ENCODE results near the gene ADGRB2.
A peak's percentile ranks its signal among the peaks of the same experiment; 100 is the strongest.

Gene ADGRB2

GRCh38 chr1:31768407-31768907 lies 4.3 kb upstream of the ADGRB2 start:
- Histone ChIP-seq H3K4me1 (ENCODE audit: control insufficient read depth, insufficient read depth, low read length) (no peaks in the 10 kb centered on the region; the same call in 1 of the 2 replicates), H3K36me3 (ENCODE audit: control insufficient read depth in 2 of 2, insufficient read depth in 1 of 2, low read length in 2 of 2) (no peaks in the 10 kb centered on the region), H3K27ac (ENCODE audit: extremely low read depth, low read depth, low read length) (no peak overlapping the region), H3K9me3 (ENCODE audit: control insufficient read depth, insufficient read depth, low read depth, low read length) (no peaks in the 10 kb centered on the region), H3K4me3 (ENCODE audit: low read depth, low read length) (no peak overlapping the region)
- ChIA-PET POLR2A (no interaction called here), CTCF (interaction anchor here (0.6 to 1.7 kb wide), 4 partner anchors 10 to 66 kb away, joined by 3 to 4 read pairs (median 4); no protein-coding TSS in a partner anchor)
- TF ChIP-seq KLF1 (tag by site-specific recombination; IDR thresholded peaks at IDR 0.05) (peak; percentile 74), ZNF239 (tag by site-specific recombination; IDR thresholded peaks at IDR 0.05) (no peak)

DNA sequence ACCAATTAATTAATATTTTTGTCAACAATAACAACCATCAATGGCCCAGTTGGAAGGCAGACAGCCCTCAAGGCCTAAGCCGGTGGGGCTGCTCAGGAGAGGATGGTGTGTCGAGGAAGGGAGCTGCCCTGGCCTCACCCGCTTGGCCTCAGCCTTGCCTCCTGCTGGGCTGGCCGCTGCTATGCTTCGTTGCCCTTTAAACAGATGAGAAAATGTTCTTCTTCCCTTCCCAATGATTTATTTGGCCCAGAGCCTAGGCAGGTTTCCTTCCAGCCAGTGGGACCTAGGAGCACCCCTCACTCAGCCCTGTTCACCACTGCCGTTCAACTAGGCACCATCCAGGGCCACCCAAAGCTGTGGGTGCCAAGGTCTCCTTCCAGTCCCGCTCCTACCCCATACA lies 3.1 kb upstream of the ADGRB2 start:
- Histone ChIP-seq H3K27ac (ENCODE audit: extremely low read depth, low read depth, low read length) (no peak overlapping the region), H3K36me3 (ENCODE audit: control insufficient read depth in 2 of 2, insufficient read depth in 1 of 2, low read length in 2 of 2) (no peaks in the 10 kb centered on the region), H3K4me1 (ENCODE audit: control insufficient read depth, insufficient read depth, low read length) (no peaks in the 10 kb centered on the region; the same call in 1 of the 2 replicates), H3K9me3 (ENCODE audit: control insufficient read depth, insufficient read depth, low read depth, low read length) (no peaks in the 10 kb centered on the region), H3K4me3 (ENCODE audit: low read depth, low read length) (no peak overlapping the region)
- POLR2A ChIA-PET, result interaction anchor here (1.3 kb wide), 1 partner anchor 23 kb away, joined by 3 read pairs; no protein-coding TSS in a partner anchor
- TF ChIP-seq ZNF501 (tag by site-specific recombination; IDR thresholded peaks at IDR 0.05) (no peak), ZNF521 (tag by site-specific recombination; IDR thresholded peaks at IDR 0.05) (no peak), ZEB2 (tag by site-specific recombination; IDR thresholded peaks at IDR 0.05) (no peak), ZNF48 (tag by site-specific recombination; IDR thresholded peaks at IDR 0.05) (no peak), HOXC10 (CRISPR knock-in tag; IDR thresholded peaks at IDR 0.05) (no peak), ZFP69B (tag by site-specific recombination; IDR thresholded peaks at IDR 0.05) (0 out of 2 replicates have a peak, but pooled peaks have one; percentile 36), ZNF514 (tag by site-specific recombination; IDR thresholded peaks at IDR 0.05) (no peak), ZXDB (tag by site-specific recombination; IDR thresholded peaks at IDR 0.05) (no peak), ZNF624 (tag by site-specific recombination; IDR thresholded peaks at IDR 0.05) (no peak), BCL11A (tag by site-specific recombination; IDR thresholded peaks at IDR 0.05; ENCODE audit: low read depth) (no peak), SALL2 (tag by site-specific recombination; IDR thresholded peaks at IDR 0.05; ENCODE audit: borderline replicate concordance) (no peak), KLF16 (tag by site-specific recombination; IDR thresholded peaks at IDR 0.05) (no peak), ZBTB8A (tag by site-specific recombination; IDR thresholded peaks at IDR 0.05) (0 out of 2 replicates have a peak, but pooled peaks have one; percentile 4), KLF1 (tag by site-specific recombination; IDR thresholded peaks at IDR 0.05) (no peak; the same call in 1 of the 2 replicates), ZNF266 (tag by site-specific recombination; IDR thresholded peaks at IDR 0.05; ENCODE audit: low read depth) (no peak), ZSCAN5A (tag by site-specific recombination; IDR thresholded peaks at IDR 0.05) (no peak), ZNF830 (tag by site-specific recombination; IDR thresholded peaks at IDR 0.05; ENCODE audit: low read depth) (no peak), TRIM28 (IDR thresholded peaks at IDR 0.05; ENCODE audit: borderline replicate concordance, low read length) (no peak), ZNF404 (tag by site-specific recombination; IDR thresholded peaks at IDR 0.05) (no peak)
- TF ChIP-seq, protein P1, sequence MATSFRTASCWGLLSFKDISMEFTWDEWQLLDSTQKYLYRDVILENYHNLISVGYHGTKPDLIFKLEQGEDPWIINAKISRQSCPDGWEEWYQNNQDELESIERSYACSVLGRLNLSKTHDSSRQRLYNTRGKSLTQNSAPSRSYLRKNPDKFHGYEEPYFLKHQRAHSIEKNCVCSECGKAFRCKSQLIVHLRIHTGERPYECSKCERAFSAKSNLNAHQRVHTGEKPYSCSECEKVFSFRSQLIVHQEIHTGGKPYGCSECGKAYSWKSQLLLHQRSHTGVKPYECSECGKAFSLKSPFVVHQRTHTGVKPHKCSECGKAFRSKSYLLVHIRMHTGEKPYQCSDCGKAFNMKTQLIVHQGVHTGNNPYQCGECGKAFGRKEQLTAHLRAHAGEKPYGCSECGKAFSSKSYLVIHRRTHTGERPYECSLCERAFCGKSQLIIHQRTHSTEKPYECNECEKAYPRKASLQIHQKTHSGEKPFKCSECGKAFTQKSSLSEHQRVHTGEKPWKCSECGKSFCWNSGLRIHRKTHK (tag by site-specific recombination; IDR thresholded peaks at IDR 0.05), result no peak
- TF ChIP-seq, protein P2, sequence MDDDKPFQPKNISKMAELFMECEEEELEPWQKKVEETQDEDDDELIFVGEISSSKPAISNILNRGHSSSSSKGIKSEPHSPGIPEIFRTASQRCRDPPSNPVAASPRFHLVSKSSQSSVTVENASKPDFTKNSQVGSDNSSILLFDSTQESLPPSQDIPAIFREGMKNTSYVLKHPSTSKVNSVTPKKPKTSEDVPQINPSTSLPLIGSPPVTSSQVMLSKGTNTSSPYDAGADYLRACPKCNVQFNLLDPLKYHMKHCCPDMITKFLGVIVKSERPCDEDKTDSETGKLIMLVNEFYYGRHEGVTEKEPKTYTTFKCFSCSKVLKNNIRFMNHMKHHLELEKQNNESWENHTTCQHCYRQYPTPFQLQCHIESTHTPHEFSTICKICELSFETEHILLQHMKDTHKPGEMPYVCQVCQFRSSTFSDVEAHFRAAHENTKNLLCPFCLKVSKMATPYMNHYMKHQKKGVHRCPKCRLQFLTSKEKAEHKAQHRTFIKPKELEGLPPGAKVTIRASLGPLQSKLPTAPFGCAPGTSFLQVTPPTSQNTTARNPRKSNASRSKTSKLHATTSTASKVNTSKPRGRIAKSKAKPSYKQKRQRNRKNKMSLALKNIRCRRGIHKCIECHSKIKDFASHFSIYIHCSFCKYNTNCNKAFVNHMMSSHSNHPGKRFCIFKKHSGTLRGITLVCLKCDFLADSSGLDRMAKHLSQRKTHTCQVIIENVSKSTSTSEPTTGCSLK (tag by site-specific recombination; IDR thresholded peaks at IDR 0.05), result no peak
- TF ChIP-seq, protein P3, sequence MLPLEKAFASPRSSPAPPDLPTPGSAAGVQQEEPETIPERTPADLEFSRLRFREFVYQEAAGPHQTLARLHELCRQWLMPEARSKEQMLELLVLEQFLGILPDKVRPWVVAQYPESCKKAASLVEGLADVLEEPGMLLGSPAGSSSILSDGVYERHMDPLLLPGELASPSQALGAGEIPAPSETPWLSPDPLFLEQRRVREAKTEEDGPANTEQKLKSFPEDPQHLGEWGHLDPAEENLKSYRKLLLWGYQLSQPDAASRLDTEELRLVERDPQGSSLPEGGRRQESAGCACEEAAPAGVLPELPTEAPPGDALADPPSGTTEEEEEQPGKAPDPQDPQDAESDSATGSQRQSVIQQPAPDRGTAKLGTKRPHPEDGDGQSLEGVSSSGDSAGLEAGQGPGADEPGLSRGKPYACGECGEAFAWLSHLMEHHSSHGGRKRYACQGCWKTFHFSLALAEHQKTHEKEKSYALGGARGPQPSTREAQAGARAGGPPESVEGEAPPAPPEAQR (tag by site-specific recombination; IDR thresholded peaks at IDR 0.05), result no peak
- TF ChIP-seq, protein P4, sequence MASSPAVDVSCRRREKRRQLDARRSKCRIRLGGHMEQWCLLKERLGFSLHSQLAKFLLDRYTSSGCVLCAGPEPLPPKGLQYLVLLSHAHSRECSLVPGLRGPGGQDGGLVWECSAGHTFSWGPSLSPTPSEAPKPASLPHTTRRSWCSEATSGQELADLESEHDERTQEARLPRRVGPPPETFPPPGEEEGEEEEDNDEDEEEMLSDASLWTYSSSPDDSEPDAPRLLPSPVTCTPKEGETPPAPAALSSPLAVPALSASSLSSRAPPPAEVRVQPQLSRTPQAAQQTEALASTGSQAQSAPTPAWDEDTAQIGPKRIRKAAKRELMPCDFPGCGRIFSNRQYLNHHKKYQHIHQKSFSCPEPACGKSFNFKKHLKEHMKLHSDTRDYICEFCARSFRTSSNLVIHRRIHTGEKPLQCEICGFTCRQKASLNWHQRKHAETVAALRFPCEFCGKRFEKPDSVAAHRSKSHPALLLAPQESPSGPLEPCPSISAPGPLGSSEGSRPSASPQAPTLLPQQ (tag by site-specific recombination; IDR thresholded peaks at IDR 0.05), result 0 out of 2 replicates have a peak, but pooled peaks have one; percentile 43
- CTCF ChIA-PET, result interaction anchor here (0.7 to 2.1 kb wide), 5 partner anchors 9 to 216 kb away, joined by 3 to 9 read pairs (median 4); no protein-coding TSS in a partner anchor
